Osteocyte (in vitro differentiated cells): Measurements from ENCODE around the gene MGP. TPM values are rescaled to one million over a fixed set of nuclear protein-coding genes. Genes with fewer than 3 reads are reported as not detected.
A peak's percentile ranks its signal among the peaks of the same experiment; 100 is the strongest.

Experiments
- DNase-seq: peaks from one replicate; pipeline ENCODE4 v3.0.0; 2021; ENCODE audit warnings: mixed read lengths; ENCODE audit not compliant: unreplicated experiment; ENCODE audit errors: extremely low spot score
- H3K27ac Mint-ChIP-seq: one replicate; pipeline ENCODE4 v1.8.0; 2021; ENCODE audit warnings: mild to moderate bottlenecking, mixed read lengths; ENCODE audit not compliant: unreplicated experiment
- H3K27me3 Mint-ChIP-seq: one replicate; pipeline ENCODE4 v1.8.0; 2021; ENCODE audit warnings: mixed read lengths; ENCODE audit not compliant: unreplicated experiment
- H3K36me3 Mint-ChIP-seq: one replicate; pipeline ENCODE4 v1.8.0; 2021; ENCODE audit warnings: mixed read lengths; ENCODE audit not compliant: unreplicated experiment
- H3K4me1 Mint-ChIP-seq: one replicate; pipeline ENCODE4 v1.8.0; 2021; ENCODE audit warnings: mixed read lengths; ENCODE audit not compliant: unreplicated experiment
- H3K4me3 Mint-ChIP-seq: one replicate; pipeline ENCODE4 v1.8.0; 2021; ENCODE audit warnings: mild to moderate bottlenecking, moderate library complexity, mixed read lengths; ENCODE audit not compliant: unreplicated experiment
- H3K9me3 Mint-ChIP-seq: one replicate; pipeline ENCODE4 v1.8.0; 2021; ENCODE audit warnings: mixed read lengths; ENCODE audit not compliant: unreplicated experiment
- total RNA-seq: library from RNA; stranded (reverse); gene quantifications from 2 replicates; pipeline ENCODE4 v1.2.1, GENCODE V29; 2021
- TF ChIP-seq, protein P1 (sequence below): fragments of 200-600 bp; sonication (generic); IDR thresholded peaks from 2 replicates; pipeline ENCODE4 v1.5.0; 2021; ENCODE audit warnings: antibody characterized with exemption, mild to moderate bottlenecking, moderate library complexity

MGP gene
- total RNA-seq, 1 donor from 2014 or later: 74.1 TPM

DNA sequence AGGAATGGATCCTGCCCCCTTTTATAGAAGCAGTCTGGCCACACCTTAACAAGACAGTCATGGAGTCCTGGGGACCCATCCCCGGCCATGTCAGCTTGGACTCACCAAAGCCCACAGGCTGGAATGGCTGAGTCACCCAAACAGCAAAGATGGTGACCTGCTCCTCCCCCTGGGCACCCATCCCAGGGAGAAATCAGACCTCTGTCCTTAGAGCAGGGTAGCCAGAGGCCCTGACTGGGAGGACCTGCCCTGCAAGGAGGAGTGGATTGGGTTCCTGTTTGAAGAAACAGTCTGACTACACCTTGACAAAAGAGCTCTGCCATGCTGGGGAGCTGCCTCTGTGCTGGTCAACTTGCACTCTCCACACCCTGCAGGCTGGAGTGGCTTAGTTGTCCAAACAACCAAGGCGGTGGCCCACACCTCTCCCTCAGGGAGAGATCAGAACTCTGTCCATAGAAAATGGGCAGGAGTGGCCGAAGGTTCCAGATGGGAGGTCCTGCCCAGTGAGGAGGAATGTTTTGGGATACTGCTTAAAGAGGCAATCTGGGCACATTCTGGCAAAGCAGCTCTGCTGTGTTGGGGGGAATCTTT lies 16.6 kb downstream of the MGP start:
- TF ChIP-seq, protein P1, sequence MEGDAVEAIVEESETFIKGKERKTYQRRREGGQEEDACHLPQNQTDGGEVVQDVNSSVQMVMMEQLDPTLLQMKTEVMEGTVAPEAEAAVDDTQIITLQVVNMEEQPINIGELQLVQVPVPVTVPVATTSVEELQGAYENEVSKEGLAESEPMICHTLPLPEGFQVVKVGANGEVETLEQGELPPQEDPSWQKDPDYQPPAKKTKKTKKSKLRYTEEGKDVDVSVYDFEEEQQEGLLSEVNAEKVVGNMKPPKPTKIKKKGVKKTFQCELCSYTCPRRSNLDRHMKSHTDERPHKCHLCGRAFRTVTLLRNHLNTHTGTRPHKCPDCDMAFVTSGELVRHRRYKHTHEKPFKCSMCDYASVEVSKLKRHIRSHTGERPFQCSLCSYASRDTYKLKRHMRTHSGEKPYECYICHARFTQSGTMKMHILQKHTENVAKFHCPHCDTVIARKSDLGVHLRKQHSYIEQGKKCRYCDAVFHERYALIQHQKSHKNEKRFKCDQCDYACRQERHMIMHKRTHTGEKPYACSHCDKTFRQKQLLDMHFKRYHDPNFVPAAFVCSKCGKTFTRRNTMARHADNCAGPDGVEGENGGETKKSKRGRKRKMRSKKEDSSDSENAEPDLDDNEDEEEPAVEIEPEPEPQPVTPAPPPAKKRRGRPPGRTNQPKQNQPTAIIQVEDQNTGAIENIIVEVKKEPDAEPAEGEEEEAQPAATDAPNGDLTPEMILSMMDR: no peak
- DNase-seq: no peak
- Mint-ChIP-seq H3K9me3 (peaks cover 15% of the 10 kb centered on the region), H3K36me3 (peaks cover 3% of the 10 kb centered on the region), H3K4me1 (no peaks in the 10 kb centered on the region), H3K4me3 (no peak overlapping the region), H3K27me3 (no peaks in the 10 kb centered on the region), H3K27ac (no peak overlapping the region)

DNA sequence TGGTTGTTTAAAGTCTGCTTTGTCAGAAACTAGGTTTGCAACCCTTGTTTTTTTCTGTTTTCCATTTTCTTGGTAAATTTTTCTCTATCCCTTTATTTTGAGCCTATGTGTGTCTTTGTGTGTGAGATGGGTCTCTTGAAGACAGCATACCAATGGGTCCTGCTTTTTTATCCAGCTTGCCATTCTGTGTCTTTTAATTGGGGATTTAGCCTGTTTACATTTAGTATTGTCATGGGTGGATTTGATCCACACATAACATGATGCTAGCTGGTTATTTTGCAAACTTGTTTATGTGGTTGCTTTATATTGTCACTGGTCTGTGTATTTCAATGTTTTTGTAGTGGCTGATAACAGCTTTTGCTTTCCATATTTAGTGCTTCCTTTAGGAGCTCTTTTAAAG lies 25.2 kb downstream of the MGP start:
- no peak overlapping the region for H3K27ac Mint-ChIP-seq
- peaks cover 5% of the 10 kb centered on the region for H3K36me3 Mint-ChIP-seq
- no peak for DNase-seq
- no peak overlapping the region for H3K4me3 Mint-ChIP-seq
- TF ChIP-seq, protein P1: no peak
- peaks cover 42% of the 10 kb centered on the region for H3K9me3 Mint-ChIP-seq
- H3K4me1 Mint-ChIP-seq: no peaks in the 10 kb centered on the region
- H3K27me3 Mint-ChIP-seq: no peaks in the 10 kb centered on the region

DNA sequence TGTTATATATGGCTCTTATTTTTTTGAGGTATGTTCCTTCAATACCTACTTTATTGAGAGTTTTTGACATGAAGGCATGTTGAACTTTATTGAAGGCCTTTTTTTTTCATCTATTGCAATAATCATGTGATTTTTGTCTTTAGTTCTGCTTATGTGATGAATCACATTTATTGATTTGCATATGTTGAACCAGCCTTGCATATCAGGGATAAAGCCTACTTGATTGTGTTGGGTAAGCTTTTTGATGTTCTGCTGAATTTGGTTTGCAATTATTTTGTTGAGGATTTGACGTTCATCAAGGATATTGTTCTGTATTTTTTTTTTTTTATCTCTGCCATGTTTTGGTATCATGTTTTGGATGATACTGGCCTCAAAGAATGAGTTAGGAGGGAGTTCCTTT lies 27.1 kb downstream of the MGP start:
- H3K27ac Mint-ChIP-seq: no peak overlapping the region
- peaks cover 14% of the 10 kb centered on the region for H3K4me1 Mint-ChIP-seq
- no peak overlapping the region for H3K4me3 Mint-ChIP-seq
- no peak for DNase-seq
- TF ChIP-seq, protein P1: no peak
- H3K27me3 Mint-ChIP-seq: no peaks in the 10 kb centered on the region
- peaks cover 42% of the 10 kb centered on the region for H3K9me3 Mint-ChIP-seq
- peaks cover 5% of the 10 kb centered on the region for H3K36me3 Mint-ChIP-seq

DNA sequence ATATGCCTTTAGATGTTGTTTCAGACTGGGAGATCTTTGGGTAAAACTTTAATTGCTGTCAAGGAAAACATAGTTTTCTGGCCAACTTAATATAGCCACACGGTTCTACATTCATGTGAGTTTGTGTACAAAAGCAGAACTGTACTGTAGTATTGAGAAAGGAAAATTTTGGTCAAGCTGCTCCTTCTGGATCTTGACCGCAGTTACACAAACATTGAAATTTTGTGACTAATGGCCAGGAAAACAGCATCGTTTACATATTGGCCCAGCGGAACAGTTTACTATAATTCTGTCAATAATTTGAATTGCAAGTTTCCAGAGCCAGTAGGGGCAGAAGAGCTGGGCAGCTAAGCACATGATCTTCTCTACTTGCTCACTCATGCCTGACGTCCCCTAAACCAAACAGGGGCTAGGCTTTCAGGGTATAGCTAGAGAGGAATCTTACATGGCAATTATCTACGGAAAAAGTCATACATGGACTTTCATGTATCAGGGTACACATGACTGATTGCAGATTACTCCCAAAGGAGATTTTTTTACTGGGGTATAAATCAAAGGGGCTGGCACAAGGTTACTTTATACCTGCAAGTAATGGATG lies 31.0 kb downstream of the MGP start:
- DNase-seq: no peak
- peaks cover 5% of the 10 kb centered on the region for H3K36me3 Mint-ChIP-seq
- H3K9me3 Mint-ChIP-seq: peaks cover 27% of the 10 kb centered on the region
- H3K27ac Mint-ChIP-seq: peak overlapping the region; percentile 65
- H3K4me1 Mint-ChIP-seq: peaks cover 19% of the 10 kb centered on the region
- no peaks in the 10 kb centered on the region for H3K27me3 Mint-ChIP-seq
- TF ChIP-seq, protein P1: no peak
- H3K4me3 Mint-ChIP-seq: peak overlapping the region; percentile 7

DNA sequence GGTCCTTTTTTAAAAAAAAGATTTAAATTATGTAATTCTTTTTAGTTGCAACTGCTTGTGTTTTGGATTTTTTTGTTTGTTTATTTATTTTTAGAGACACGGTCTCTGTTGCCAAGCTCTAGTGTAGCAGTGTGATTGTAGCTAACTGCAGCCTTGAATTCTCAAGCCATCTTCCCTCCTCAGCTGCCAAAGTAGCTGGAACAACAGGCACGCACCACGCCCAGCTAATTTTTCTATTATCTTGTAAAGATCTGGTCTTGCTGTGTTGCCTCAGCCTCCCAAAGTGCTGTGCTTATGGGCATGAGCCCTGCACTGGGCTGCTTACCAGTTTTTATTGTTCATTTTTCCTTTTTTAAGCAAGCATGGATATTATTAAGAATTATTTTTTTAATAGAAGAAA lies 31.7 kb downstream of the MGP start:
- no peaks in the 10 kb centered on the region for H3K27me3 Mint-ChIP-seq
- no peaks in the 10 kb centered on the region for H3K36me3 Mint-ChIP-seq
- DNase-seq: no peak

More for the DNA sequence above, 31.7 kb downstream of the MGP start:
- TF ChIP-seq, protein P1: no peak
- H3K9me3 Mint-ChIP-seq: peaks cover 19% of the 10 kb centered on the region
- H3K4me1 Mint-ChIP-seq: peaks cover 24% of the 10 kb centered on the region
- no peak overlapping the region for H3K27ac Mint-ChIP-seq
- no peak overlapping the region for H3K4me3 Mint-ChIP-seq
